Cerebellar cortex (tissue), 1 donor: Measurements from ENCODE around the gene KRT12.

Experiments used
- DNase-seq: peaks from one replicate; pipeline ENCODE4 v3.0.0-alpha.2; 2015; ENCODE audit warnings: low spot score

The KRT12 gene

GRCh38 chr17:40843242-40843641 is 23.8 kb downstream of the KRT12 start:
- no peak for DNase-seq

GRCh38 chr17:40841246-40841645 is 25.8 kb downstream of the KRT12 start:
- no peak for DNase-seq

GRCh38 chr17:40839194-40839593 is 27.8 kb downstream of the KRT12 start:
- DNase-seq: no peak

- no peak for DNase-seq
Observed at GRCh38 chr17:40836020-40836419, 31.0 kb downstream of the KRT12 start.

- DNase-seq: no peak
Observed at GRCh38 chr17:40833882-40834281, 33.1 kb downstream of the KRT12 start.

GRCh38 chr17:40832840-40833239 is 34.2 kb downstream of the KRT12 start:
- no peak for DNase-seq

GRCh38 chr17:40830085-40830776 is 36.8 kb downstream of the KRT12 start:
- DNase-seq: no peak

GRCh38 chr17:40828454-40829044 is 38.5 kb downstream of the KRT12 start:
- no peak for DNase-seq

- no peak for DNase-seq
Observed at GRCh38 chr17:40827746-40828453, 39.1 kb downstream of the KRT12 start.

- DNase-seq: no peak
Observed at GRCh38 chr17:40825599-40825998, 41.4 kb downstream of the KRT12 start.

GRCh38 chr17:40824015-40824832 is 42.8 kb downstream of the KRT12 start:
- DNase-seq: no peak

GRCh38 chr17:40822132-40822812 is 44.8 kb downstream of the KRT12 start, which contains the start of gene KRT10:
Gene KRT10 (minus strand): TSS chr17:40822614. CDS start chr17:40822585, 29 bp downstream.
- no peak for DNase-seq

- DNase-seq: no peak
Observed at GRCh38 chr17:40821536-40821935, 45.5 kb downstream of the KRT12 start.

- no peak for DNase-seq
Observed at GRCh38 chr17:40820228-40820838, 46.7 kb downstream of the KRT12 start.

- peak; percentile 19 for DNase-seq
Observed at GRCh38 chr17:40819528-40820125, 47.4 kb downstream of the KRT12 start.

GRCh38 chr17:40818733-40819527 is 48.1 kb downstream of the KRT12 start:
- peak; percentile 77 for DNase-seq

- DNase-seq: peak; percentile 3
Observed at GRCh38 chr17:40818343-40818732, 48.7 kb downstream of the KRT12 start.

GRCh38 chr17:40817103-40817682 is 49.8 kb downstream of the KRT12 start:
- DNase-seq: no peak

GRCh38 chr17:40816569-40816968 is 50.5 kb downstream of the KRT12 start:
- DNase-seq: no peak

GRCh38 chr17:40815381-40815780 is 51.6 kb downstream of the KRT12 start:
- no peak for DNase-seq
